ENCODE measurements around the gene CERS3. TPM values are rescaled to one million over a fixed set of nuclear protein-coding genes. Genes with fewer than 3 reads are reported as not detected.
A peak's percentile ranks its signal among the peaks of the same experiment; 100 is the strongest.

Gene CERS3
- total and polyA plus RNA-seq, 2 of the 4 experiments (the other 2 are of a cell fraction) = not detected

GRCh38 chr15:100350434-100351226 lies 178.1 kb downstream of the CERS3 start:
- Histone ChIP-seq H2BK20ac (ENCODE audit: low read depth, low read length) (no peak overlapping the region), H3K9me3 (ENCODE audit: control insufficient read depth, insufficient read depth, low read length) (no peaks in the 10 kb centered on the region; the same call in 1 of the 2 replicates), H2BK15ac (ENCODE audit: low read depth, low read length) (no peak overlapping the region), H3K14ac (replicated peaks; ENCODE audit: low read depth, low read length) (no peak overlapping the region), H2AK9ac (replicated peaks; ENCODE audit: low read depth, low read length, poor library complexity) (no peak overlapping the region), H3K4me3 (ENCODE audit: insufficient read depth, low read depth, low read length) (peak overlapping the region; percentile 48; the same call in 1 of the 2 replicates), H4K8ac (ENCODE audit: low read depth in 2 of 2, low read length in 2 of 2) (no peak overlapping the region), H3K4me1 (ENCODE audit: control insufficient read depth, insufficient read depth, low read length) (no peaks in the 10 kb centered on the region), H3K4ac (ENCODE audit: low read depth, low read length) (no peak overlapping the region), H3K9ac (ENCODE audit: low read depth, low read length) (no peak overlapping the region), H3K18ac (ENCODE audit: low read depth, low read length) (no peak overlapping the region), H4K20me1 (ENCODE audit: insufficient read depth, low read length) (no peaks in the 10 kb centered on the region), H2BK120ac (ENCODE audit: low read depth, low read length) (no peak overlapping the region), H3K27me3 (ENCODE audit: control insufficient read depth, insufficient read depth, low read length) (no peaks in the 10 kb centered on the region), H2AK5ac (ENCODE audit: low read depth, low read length) (no peak overlapping the region), H3K79me1 (ENCODE audit: low read depth in 1 of 2, low read length in 2 of 2) (no peaks in the 10 kb centered on the region), H3K23ac (ENCODE audit: low read depth, low read length) (no peak overlapping the region), H3K56ac (ENCODE audit: extremely low read depth, insufficient read depth, low read length) (no peak overlapping the region), H3K4me2 (ENCODE audit: low read depth, low read length) (peak overlapping the region; percentile 58), H3K36me3 (ENCODE audit: control insufficient read depth, insufficient read depth, low read length) (no peaks in the 10 kb centered on the region), H4K5ac (ENCODE audit: low read depth, low read length) (no peak overlapping the region), H3K9me1 (ENCODE audit: insufficient read depth, low read length) (no peaks in the 10 kb centered on the region), H2AFZ (replicated peaks; ENCODE audit: low read length, poor library complexity) (peak overlapping the region; percentile 86), H4K91ac (ENCODE audit: insufficient read depth, low read depth, low read length) (no peak overlapping the region), H3K27ac (ENCODE audit: insufficient read depth, low read length) (no peak overlapping the region), H2BK5ac (ENCODE audit: low read depth, low read length, poor library complexity, severe bottlenecking) (no peak overlapping the region)
- in situ Hi-C loops (cut with MboI; ENCODE audit: low sequenced_read_pairs) = no loop called here
- intact Hi-C loops (cut with micrococcal nuclease) = loop anchor here (1.0 to 10.0 kb wide), 3 partner anchors 222 to 426 kb away; partner anchors contain the start of genes ASB7 and LINS1
- CTCF ChIA-PET = interaction anchor here (0.7 to 1.7 kb wide), 6 partner anchors 12 to 252 kb away, joined by 3 to 8 read pairs (median 4); partner anchors contain the start of genes ASB7 and LINS1
- TF ChIP-seq MAFK (IDR thresholded peaks at IDR 0.05; ENCODE audit: low read depth, low read length) (peak; percentile 26; the same call in 1 of the 2 replicates), CEBPB (IDR thresholded peaks at IDR 0.05; ENCODE audit: low read depth, low read length) (peak; percentile 93), RCOR1 (IDR thresholded peaks at IDR 0.05; ENCODE audit: insufficient replicate concordance, low read length) (no peak), SMC3 (IDR thresholded peaks at IDR 0.05; ENCODE audit: low read depth, low read length) (no peak), CTCF (conservative IDR thresholded peaks at IDR 0.05; ENCODE audit: low read depth, low read length) (no peak)
- DNase-seq (peak; percentile 55), ATAC-seq (ENCODE audit: low read depth) (peak; percentile 42)
- WGBS, 2 experiments (ENCODE audit: extremely low coverage in 2 of 2, insufficient read length in 1 of 2) = 17% methylated on average over 5 of the region's 19 CpGs; no CpG with 5 or more reads in 1 of the 2 experiments
- POLR2A ChIA-PET (ENCODE audit: unreplicated experiment) = no interaction called here
- dilution Hi-C loops (cut with HindIII; ENCODE audit: low sequenced_read_pairs, unreplicated experiment) = no loop called here
- no TSS peak for BruUV-seq (replicated peaks)

Small RNAs within 50 kb of the gene (microRNA-seq; reads per million reads assigned to microRNA genes)
- gene RNU6-181P (ENCODE audit: insufficient read depth, insufficient read length) (not detected), gene RNU6-322P (ENCODE audit: insufficient read depth, insufficient read length) (not detected)

Small RNAs within 50 kb of the gene (small RNA-seq; reads per million reads assigned to genes)
- gene RNU6-181P = 0 to 1.2 (median 0) reads per million in 5 experiments
- gene RNU6-322P = 0 reads per million in 5 experiments

Other genes starting within 250 kb of the CERS3 start
- 0.28 TPM in 1 of 2 replicates, not detected in the other for gene ADAMTS17, start 187.0 kb downstream of the CERS3 start, total RNA-seq (2012; rRNA removed)
- gene ADAMTS17, start 187.0 kb downstream of the CERS3 start, polyA plus RNA-seq (2012; rRNA removed) = 0.03 and 0.09 TPM in 2 replicates
- gene LINS1, start 73.2 kb upstream of the CERS3 start, total RNA-seq (2012; rRNA removed) = 10.6 and 14.7 TPM in 2 replicates
- 6.4 and 6.9 TPM in 2 replicates for gene LINS1, start 73.2 kb upstream of the CERS3 start, polyA plus RNA-seq (2012; rRNA removed)
- gene ASB7, start 73.6 kb upstream of the CERS3 start, total RNA-seq (2012; rRNA removed) = 15.8 and 16.7 TPM in 2 replicates
- 6.6 and 7.7 TPM in 2 replicates for gene ASB7, start 73.6 kb upstream of the CERS3 start, polyA plus RNA-seq (2012; rRNA removed)